Activated T-helper 17 cell treated with anti-CD3 and anti-CD28 coated beads, Interleukin-2, amount 50 U/mL, for 72 hours (primary cell): Measurements from ENCODE around the gene C5orf47. TPM values are rescaled to one million over a fixed set of nuclear protein-coding genes. Genes with fewer than 3 reads are reported as not detected.

Experiments
- ATAC-seq: fragments of 150-1000 bp; cut with Tn5 transposase; replicated peaks from 2 replicates; pipeline ENCODE4 v1.10.0; 2021; ENCODE audit warnings: mild to moderate bottlenecking, moderate library complexity
- H3K27ac Mint-ChIP-seq: one replicate; pipeline ENCODE4 v1.8.0; 2022; ENCODE audit warnings: mixed read lengths
- H3K27me3 Mint-ChIP-seq: one replicate; pipeline ENCODE4 v1.8.0; 2022; ENCODE audit warnings: mixed read lengths
- H3K36me3 Mint-ChIP-seq: one replicate; pipeline ENCODE4 v1.8.0; 2022; ENCODE audit warnings: low read depth, mild to moderate bottlenecking, mixed read lengths
- H3K4me1 Mint-ChIP-seq: one replicate; pipeline ENCODE4 v1.8.0; 2022; ENCODE audit warnings: mixed read lengths
- H3K4me3 Mint-ChIP-seq: one replicate; pipeline ENCODE4 v1.8.0; 2022; ENCODE audit warnings: mild to moderate bottlenecking, mixed read lengths
- H3K9me3 Mint-ChIP-seq: one replicate; pipeline ENCODE4 v1.8.0; 2022; ENCODE audit warnings: mixed read lengths
- total RNA-seq, 2 donors: library from RNA; stranded (reverse); gene quantifications; one replicate each; pipeline ENCODE4 v1.2.3, GENCODE V29; 2022

The C5orf47 gene
- total RNA-seq, 2 donors from 2014 or later, result not detected

- Mint-ChIP-seq H3K4me3 (no peak overlapping the region), H3K36me3 (no peaks in the 10 kb centered on the region), H3K27ac (no peak overlapping the region), H3K27me3 (peaks cover 41% of the 10 kb centered on the region), H3K4me1 (no peaks in the 10 kb centered on the region), H3K9me3 (no peaks in the 10 kb centered on the region)
- no peak for ATAC-seq
Observed at GRCh38 chr5:174044466-174045254, 55.7 kb downstream of the C5orf47 start.

GRCh38 chr5:174045470-174046025 lies 56.6 kb downstream of the C5orf47 start, which contains the start of gene NSG2:
Gene NSG2, plus strand, starts transcription at chr5:174045706. Its CDS starts 1,050 bp downstream, at chr5:174046756.
- Mint-ChIP-seq H3K27ac (no peak within 1 kb of the TSS), H3K4me1 (no peaks in the 10 kb centered on the region), H3K27me3 (peaks cover 33% of the 10 kb centered on the region), H3K4me3 (no peak within 1 kb of the TSS), H3K9me3 (no peaks in the 10 kb centered on the region), H3K36me3 (no peaks in the 10 kb centered on the region)
- ATAC-seq, result no peak

- H3K9me3 Mint-ChIP-seq, result no peaks in the 10 kb centered on the region
- H3K4me1 Mint-ChIP-seq, result no peaks in the 10 kb centered on the region
Observed at GRCh38 chr5:174046558-174046957, 57.6 kb downstream of the C5orf47 start.

GRCh38 chr5:174047472-174048099 lies 58.6 kb downstream of the C5orf47 start:
- Mint-ChIP-seq H3K9me3 (no peaks in the 10 kb centered on the region), H3K27me3 (peaks cover 37% of the 10 kb centered on the region), H3K4me3 (no peak overlapping the region), H3K36me3 (no peaks in the 10 kb centered on the region), H3K27ac (no peak overlapping the region), H3K4me1 (no peaks in the 10 kb centered on the region)
- no peak for ATAC-seq

More at GRCh38 chr5:174046558-174046957, 57.6 kb downstream of the C5orf47 start:
- no peak for ATAC-seq
- no peak overlapping the region for H3K4me3 Mint-ChIP-seq
- H3K27me3 Mint-ChIP-seq, result peaks cover 36% of the 10 kb centered on the region
- no peaks in the 10 kb centered on the region for H3K36me3 Mint-ChIP-seq
- no peak overlapping the region for H3K27ac Mint-ChIP-seq

GRCh38 chr5:174052636-174053035 lies 63.7 kb downstream of the C5orf47 start:
- H3K27me3 Mint-ChIP-seq, result peaks cover 9% of the 10 kb centered on the region
- ATAC-seq, result no peak
- H3K36me3 Mint-ChIP-seq, result no peaks in the 10 kb centered on the region
- H3K9me3 Mint-ChIP-seq, result no peaks in the 10 kb centered on the region
- no peak overlapping the region for H3K27ac Mint-ChIP-seq
- H3K4me1 Mint-ChIP-seq, result no peaks in the 10 kb centered on the region
- H3K4me3 Mint-ChIP-seq, result no peak overlapping the region

- Mint-ChIP-seq H3K9me3 (no peaks in the 10 kb centered on the region), H3K4me1 (no peaks in the 10 kb centered on the region), H3K4me3 (no peak overlapping the region), H3K36me3 (no peaks in the 10 kb centered on the region), H3K27me3 (peaks cover 11% of the 10 kb centered on the region), H3K27ac (no peak overlapping the region)
- ATAC-seq, result no peak
Observed at GRCh38 chr5:174053905-174054304, 64.9 kb downstream of the C5orf47 start.

Other genes starting within 250 kb of the C5orf47 start
- gene CPEB4, start 100.8 kb upstream of the C5orf47 start, total RNA-seq, result 10 to 100 TPM; 13.3 to 15.6 TPM
- not detected for gene NSG2, start 56.5 kb downstream of the C5orf47 start, total RNA-seq